ENCODE measurements around the gene RNF13.

Gene RNF13

DNA sequence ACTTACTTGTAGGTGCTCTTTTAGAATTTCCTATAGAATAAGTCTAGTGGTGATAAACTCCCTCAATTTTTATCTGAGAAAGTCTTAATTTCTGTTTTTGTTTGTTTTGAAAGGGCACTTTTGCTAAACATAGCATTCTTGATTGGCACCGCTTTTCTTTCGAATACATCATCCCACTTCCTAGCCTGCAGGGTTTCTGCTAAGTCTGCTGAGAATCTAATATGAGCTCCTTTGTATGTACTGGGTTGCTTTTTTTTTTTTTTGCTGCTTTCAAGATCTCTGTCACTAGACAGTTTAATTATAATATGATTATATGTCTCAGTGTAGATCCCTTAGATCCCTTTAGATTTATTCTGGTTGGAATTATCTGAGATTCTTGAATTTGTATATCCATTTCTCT, 136.2 kb downstream of the RNF13 start:
- DNase-seq, result no peak
- Histone ChIP-seq H3K9me3 (no peaks in the 10 kb centered on the region), H3K4me1 (no peaks in the 10 kb centered on the region; the same call in none of the 2 replicates), H3K27me3 (no peaks in the 10 kb centered on the region), H3K4me3 (ENCODE audit: low read depth, low read length) (no peak overlapping the region), H3K36me3 (peaks cover 61% of the 10 kb centered on the region)
- TF ChIP-seq, protein P1, sequence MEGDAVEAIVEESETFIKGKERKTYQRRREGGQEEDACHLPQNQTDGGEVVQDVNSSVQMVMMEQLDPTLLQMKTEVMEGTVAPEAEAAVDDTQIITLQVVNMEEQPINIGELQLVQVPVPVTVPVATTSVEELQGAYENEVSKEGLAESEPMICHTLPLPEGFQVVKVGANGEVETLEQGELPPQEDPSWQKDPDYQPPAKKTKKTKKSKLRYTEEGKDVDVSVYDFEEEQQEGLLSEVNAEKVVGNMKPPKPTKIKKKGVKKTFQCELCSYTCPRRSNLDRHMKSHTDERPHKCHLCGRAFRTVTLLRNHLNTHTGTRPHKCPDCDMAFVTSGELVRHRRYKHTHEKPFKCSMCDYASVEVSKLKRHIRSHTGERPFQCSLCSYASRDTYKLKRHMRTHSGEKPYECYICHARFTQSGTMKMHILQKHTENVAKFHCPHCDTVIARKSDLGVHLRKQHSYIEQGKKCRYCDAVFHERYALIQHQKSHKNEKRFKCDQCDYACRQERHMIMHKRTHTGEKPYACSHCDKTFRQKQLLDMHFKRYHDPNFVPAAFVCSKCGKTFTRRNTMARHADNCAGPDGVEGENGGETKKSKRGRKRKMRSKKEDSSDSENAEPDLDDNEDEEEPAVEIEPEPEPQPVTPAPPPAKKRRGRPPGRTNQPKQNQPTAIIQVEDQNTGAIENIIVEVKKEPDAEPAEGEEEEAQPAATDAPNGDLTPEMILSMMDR (IDR thresholded peaks at IDR 0.05; ENCODE audit: low read depth, low read length), result no peak

DNA sequence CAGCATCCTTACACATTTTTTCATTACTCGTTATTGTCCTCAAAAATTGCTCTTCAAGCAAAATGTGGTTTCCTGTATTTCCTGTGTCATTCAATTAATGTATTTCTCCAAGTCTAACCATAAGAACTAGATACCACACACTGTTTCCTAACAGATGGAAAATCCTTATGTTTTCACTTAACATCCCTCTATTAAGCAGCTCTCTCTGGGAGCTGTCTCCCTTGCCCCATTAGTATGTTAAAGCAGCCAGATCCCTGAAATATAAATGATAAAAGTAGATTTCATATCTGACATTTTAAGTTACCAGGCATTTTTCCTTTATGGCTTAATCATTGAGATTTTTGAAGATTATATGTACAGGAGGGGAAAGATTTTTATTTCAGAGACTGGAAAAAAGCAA, 141.8 kb downstream of the RNF13 start:
- Histone ChIP-seq H3K4me1 (peaks cover 6% of the 10 kb centered on the region), H3K4me3 (ENCODE audit: low read depth, low read length) (no peak overlapping the region), H3K36me3 (peaks cover 66% of the 10 kb centered on the region), H3K27me3 (no peaks in the 10 kb centered on the region), H3K9me3 (no peaks in the 10 kb centered on the region)
- TF ChIP-seq, protein P1 (IDR thresholded peaks at IDR 0.05; ENCODE audit: low read depth, low read length), result no peak
- no peak for DNase-seq

DNA sequence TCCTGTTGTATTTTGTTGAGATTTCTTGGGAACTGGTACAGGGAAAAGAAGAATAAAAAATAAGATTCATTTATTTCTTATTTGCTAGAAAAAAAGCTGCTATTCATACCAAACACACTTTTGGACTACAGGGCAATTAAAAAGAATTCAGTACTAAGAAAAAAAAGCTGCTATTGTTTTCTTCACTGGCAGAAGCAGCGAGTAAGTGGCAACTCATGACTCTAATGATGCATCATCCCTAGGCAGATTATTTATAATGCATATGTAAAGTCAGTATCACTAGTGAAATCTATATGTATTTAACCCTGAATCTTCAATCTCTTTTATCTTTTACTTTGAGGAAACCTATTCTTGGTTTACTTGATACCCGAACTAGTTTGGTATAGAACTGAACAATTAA, 142.4 kb downstream of the RNF13 start:
- TF ChIP-seq, protein P1 (IDR thresholded peaks at IDR 0.05; ENCODE audit: low read depth, low read length), result no peak
- Histone ChIP-seq H3K9me3 (no peaks in the 10 kb centered on the region), H3K27me3 (no peaks in the 10 kb centered on the region), H3K36me3 (peaks cover 66% of the 10 kb centered on the region), H3K4me3 (ENCODE audit: low read depth, low read length) (no peak overlapping the region), H3K4me1 (peaks cover 6% of the 10 kb centered on the region)
- DNase-seq, result no peak

DNA sequence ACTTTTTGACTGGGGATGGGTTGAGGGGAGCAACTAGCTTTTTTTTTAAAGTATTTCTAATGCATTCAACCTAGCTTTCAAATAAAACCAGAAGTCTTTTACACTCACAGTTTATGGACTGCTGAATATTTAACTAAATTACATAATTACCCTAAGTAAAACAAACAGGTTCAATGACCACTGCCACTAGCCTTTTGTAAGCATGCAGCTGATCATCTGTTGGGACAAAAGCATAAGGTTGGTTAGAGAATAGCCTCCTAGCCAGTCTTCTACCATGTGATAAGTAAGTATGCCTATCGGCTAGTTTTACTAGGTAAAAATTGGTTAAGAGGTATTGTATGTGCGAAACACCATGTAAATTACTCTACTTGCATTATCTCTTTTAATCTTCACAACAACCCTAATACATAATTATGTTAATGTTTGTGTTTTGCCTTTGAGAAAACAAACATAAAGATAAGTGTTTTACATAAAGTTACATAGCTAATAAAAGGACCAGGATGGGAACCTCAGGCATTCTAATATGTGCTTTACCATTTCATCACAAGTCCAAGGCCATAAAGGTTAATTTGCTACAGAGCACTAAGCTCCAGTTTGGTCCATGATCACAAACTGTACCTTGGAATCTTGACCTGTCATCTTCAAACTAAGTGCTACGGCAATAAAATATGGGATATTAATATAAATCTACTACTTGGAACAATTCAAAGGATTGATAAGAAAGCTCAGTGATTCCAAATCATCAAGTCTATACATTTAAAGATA, 144.5 kb downstream of the RNF13 start:
- DNase-seq, result no peak
- TF ChIP-seq, protein P1 (IDR thresholded peaks at IDR 0.05; ENCODE audit: low read depth, low read length), result no peak
- H3K36me3 ChIP-seq, result peaks cover 56% of the 10 kb centered on the region
- peaks cover 6% of the 10 kb centered on the region for H3K4me1 ChIP-seq
- H3K9me3 ChIP-seq, result no peaks in the 10 kb centered on the region
- no peak overlapping the region for H3K4me3 ChIP-seq (ENCODE audit: low read depth, low read length)
- H3K27me3 ChIP-seq, result no peaks in the 10 kb centered on the region

DNA sequence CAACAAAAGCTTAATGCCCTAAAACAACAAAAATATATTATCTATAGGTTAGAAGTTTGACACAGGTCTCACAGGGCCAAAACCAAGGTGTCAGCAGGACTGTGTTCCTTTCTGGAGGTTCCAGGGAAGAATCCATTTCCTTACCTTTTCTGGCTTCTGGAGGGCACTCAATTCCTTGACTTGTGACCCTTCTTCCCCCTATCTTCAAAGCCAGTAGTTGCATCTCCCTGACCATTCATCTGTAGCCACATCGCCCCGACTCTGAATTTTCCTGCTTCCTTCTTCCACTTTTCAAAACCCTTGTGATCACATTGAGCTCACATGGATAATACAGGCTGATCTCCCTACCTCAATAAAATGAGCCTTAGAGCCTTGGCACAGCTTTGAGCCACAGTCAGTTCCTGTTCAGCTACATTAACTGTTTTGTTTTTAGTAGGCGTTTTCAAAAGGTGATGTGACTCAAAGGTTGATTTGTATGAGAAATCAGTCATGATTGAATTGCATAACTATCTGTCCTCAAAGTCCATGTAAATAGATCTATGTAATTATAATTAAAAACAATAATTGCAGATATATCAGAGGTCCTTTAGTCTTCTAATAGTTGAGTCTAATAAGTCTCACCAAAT, 145.3 kb downstream of the RNF13 start:
- no peak for DNase-seq
- no peaks in the 10 kb centered on the region for H3K9me3 ChIP-seq
- H3K36me3 ChIP-seq, result peaks cover 52% of the 10 kb centered on the region
- H3K4me3 ChIP-seq (ENCODE audit: low read depth, low read length), result no peak overlapping the region
- no peaks in the 10 kb centered on the region for H3K27me3 ChIP-seq
- H3K4me1 ChIP-seq, result peaks cover 6% of the 10 kb centered on the region
- TF ChIP-seq, protein P1 (IDR thresholded peaks at IDR 0.05; ENCODE audit: low read depth, low read length), result no peak

DNA sequence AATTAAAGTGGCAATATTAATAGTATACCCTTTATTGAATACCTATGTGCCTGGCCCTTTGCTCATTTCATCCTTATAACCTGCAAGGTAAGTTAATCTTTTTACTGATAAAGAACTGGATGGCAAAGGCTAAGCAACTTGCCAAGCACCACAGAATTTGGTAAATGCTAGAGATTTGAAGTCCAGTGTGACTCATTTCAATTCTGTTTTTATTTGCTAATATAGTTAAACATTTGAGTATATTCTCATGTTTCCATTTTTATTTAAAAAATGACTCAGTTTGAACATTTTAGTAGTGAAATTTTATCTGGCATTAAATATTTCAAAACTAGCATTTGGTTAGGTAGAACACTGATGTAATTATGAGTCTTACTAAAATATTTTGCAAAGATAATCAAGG, 146.4 kb downstream of the RNF13 start:
- no peak overlapping the region for H3K4me3 ChIP-seq (ENCODE audit: low read depth, low read length)
- peaks cover 50% of the 10 kb centered on the region for H3K36me3 ChIP-seq
- H3K4me1 ChIP-seq, result peaks cover 6% of the 10 kb centered on the region
- no peaks in the 10 kb centered on the region for H3K9me3 ChIP-seq
- H3K27me3 ChIP-seq, result no peaks in the 10 kb centered on the region
- DNase-seq, result no peak
- TF ChIP-seq, protein P1 (IDR thresholded peaks at IDR 0.05; ENCODE audit: low read depth, low read length), result no peak

Data from BE2C (cell line).